Stimulated activated CD8-positive, alpha-beta memory T cell treated with anti-CD3 and anti-CD28 coated beads, Interleukin-4, amount 100 ng/mL, for 24 hours (primary cell): ENCODE measurements around the gene SRRT.
A peak's percentile ranks its signal among the peaks of the same experiment; 100 is the strongest.

Experiments
- DNase-seq: peaks from one replicate; pipeline ENCODE4 v3.0.0-alpha.2; 2020; ENCODE audit warnings: low read depth

Gene SRRT

DNA sequence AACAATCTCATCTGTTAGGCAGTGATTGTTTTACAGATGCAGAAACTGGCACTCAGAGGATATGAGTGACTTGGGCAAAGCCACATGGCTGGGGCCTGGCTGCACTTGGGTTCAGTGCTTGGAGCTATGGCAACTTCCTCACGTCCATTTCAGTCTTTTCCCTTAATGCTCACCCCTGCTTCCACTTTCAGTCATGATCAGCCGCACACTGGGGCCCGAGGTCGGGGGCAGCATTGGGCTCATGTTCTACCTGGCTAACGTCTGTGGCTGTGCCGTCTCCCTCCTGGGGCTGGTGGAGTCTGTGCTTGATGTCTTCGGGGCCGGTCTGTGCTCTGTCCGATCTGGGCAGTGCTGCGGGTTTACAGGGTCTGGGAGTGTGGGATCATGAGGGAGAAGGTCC lies 19.4 kb upstream of the SRRT start:
- DNase-seq, result no peak

GRCh38 chr7:100856871-100857282 lies 18.0 kb upstream of the SRRT start:
- no peak for DNase-seq

GRCh38 chr7:100859856-100860255 lies 15.0 kb upstream of the SRRT start:
- DNase-seq, result no peak

DNA sequence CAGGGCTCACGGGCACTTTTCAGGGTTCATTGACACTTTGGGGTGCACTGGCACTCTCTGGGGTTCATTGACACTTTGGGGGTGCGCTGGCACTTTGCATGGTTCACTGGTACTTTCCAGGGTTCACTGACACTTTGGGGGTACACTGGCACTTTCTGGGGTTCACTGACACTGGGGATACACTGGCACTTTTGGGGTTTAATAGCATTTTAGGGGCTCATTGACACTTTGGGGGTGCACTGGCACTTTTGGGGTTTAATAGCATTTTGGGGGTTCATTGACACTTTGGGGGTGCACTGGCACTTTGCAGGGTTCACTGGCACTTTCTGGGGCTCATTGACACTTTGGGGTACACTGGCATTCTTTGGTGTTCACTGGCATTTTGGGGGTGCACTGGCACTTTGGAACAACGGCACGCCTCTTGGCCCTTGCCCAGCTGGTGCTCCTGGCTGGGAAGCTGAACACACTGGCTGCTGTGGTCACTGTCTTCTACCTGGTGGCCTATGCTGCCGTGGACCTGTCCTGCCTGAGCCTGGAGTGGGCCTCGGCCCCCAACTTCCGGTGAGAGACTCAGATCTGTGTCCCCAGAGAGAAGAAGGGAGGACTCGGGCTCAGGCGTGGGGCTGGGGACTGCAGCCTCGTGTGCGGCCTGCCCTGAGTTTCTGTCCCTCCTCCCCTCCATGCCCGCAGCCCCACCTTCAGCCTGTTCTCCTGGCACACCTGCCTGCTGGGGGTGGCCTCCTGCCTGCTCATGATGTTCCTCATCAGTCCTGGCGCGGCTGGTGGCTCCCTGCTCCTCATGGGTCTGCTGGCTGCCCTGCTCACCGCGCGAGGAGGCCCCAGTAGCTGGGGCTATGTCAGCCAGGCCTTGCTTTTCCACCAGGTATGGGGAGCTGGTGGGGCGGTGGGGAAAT lies 13.9 kb upstream of the SRRT start:
- DNase-seq, result no peak

DNA sequence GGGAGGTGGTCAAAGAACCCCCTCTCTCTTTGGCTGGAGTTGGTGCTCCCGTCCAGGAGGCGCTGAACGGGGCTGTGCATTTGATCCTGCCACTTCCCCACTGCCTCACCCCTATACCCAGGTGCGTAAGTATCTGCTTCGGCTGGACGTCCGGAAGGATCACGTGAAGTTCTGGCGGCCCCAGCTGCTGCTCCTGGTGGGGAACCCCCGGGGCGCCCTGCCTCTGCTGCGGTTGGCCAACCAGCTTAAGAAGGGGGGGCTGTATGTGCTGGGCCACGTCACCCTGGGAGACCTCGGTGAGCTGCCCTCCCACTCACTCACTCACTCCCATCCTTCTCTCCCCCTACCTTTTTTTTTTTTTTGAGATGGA lies 13.3 kb upstream of the SRRT start:
- no peak for DNase-seq

GRCh38 chr7:100863406-100863950 lies 11.4 kb upstream of the SRRT start:
- no peak for DNase-seq

DNA sequence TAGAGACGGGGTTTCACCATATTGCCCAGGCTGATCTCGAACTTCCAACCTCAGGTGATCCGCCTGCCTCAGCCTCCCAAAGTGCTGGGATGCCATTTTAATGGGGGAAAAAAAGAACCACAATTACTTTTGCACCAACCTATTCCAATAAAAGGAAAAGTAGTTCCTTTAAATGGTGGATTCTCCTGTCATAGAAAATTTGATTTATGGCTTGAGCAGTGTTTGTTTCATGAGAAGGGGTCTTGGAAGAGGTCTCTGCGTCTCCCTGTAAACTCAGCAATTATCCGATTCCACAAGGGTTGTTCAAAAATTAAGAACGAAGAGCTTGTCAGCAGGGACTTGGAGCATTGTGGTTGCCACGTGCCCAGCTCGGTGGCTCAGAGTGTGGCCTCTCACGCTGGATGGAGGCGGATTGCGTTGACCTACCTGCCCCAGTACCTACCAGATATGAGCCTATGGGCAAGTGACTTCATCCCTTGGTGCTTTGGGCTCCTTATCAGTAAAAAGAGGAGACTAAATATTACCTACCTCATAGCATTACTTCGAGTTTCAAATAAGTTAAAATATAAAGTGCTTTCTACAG lies 10.5 kb upstream of the SRRT start:
- DNase-seq, result no peak

DNA sequence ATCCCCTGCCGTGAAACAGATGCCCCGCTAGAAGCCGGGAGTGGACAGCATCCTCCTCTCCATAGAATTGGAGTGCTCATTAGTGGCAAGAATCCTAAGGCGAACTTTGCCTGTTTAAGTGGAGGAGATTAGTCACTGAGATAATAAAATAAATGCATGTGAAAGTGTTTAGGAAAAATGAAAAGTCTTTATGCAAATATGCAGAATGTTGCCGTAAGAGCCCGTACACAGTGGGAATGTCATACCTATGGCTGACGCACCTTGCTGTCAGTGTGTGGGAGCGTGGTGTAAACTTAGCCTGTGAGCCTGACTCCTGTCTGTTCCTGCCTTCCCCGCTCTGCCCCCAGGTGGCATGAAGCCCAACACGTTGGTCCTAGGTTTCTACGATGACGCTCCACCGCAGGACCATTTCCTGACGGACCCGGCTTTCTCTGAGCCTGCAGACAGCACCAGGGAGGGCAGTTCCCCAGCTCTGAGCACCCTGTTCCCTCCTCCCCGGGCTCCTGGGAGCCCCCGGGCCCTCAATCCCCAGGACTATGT lies 9.5 kb upstream of the SRRT start:
- no peak for DNase-seq

DNA sequence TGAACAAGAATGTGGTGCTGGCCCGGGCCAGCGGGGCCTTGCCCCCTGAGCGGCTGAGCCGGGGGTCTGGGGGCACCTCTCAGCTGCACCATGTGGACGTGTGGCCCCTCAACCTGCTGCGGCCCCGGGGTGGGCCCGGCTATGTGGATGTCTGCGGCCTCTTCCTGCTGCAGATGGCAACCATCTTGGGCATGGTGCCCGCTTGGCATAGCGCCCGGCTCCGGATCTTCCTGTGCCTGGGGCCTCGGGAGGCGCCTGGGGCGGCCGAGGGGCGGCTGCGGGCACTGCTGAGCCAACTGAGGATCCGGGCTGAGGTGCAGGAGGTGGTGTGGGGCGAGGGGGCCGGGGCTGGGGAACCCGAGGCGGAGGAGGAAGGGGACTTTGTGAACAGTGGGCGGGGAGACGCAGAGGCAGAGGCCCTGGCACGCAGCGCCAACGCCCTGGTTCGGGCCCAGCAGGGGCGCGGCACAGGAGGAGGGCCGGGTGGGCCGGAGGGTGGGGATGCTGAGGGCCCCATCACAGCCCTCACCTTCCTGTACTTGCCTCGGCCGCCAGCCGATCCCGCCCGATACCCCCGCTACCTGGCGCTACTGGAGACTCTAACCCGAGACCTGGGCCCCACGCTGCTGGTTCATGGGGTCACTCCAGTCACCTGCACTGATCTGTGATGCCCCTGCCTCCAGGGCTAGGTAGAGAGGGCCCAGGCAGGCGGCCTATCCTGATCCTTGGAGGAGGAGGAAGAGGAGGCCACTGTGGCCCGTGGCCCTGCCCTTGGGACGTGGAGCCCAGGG lies 8.8 kb upstream of the SRRT start:
- no peak for DNase-seq

DNA sequence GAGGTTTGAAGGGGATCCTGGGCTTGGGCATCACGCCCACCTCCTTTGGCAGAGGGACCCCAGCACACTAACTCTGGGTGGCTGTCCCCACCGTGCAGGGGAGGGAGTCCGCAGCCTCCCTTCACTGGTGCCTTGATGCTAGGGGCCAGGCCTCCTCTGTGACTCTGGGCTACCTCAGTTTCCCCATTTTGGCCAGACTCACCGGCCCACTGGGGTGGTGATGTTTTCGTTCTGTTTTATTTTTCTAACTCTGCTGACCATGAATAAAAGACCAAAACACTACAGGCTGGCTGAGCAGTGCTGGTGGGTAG lies 8.2 kb upstream of the SRRT start:
- DNase-seq, result no peak

DNA sequence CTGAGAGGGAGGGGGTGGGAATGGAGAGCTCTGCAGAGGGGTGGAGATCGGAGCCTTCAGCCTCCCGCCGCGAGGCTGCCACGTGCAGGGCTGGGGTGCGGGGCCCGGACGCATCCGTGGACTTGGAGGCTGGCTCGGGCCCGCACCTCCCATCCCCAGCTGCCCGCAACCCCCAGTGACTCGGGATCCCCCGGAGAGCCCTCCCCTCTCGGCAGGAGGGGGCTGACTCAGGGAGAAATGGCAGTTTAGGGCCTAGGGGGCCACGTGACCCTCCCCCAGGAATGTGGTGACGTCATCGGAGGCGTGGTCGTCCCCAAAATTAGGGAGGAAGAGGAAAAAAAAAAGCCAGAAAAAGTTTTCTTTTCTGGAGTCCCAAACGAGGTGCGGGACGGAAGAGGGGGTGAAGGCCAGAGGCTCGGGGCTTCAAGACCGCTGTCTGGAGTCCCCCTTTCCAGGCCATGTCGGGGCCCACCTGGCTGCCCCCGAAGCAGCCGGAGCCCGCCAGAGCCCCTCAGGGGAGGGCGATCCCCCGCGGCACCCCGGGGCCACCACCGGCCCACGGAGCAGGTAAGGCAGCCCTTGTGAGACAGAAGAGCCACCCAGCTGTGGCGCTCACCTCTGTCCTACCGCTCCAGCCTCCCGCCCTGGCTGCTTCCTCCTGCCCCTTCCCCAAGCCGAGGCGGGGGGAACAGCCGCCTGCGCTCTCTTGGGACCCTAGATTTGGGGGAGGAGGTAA lies 7.7 kb upstream of the SRRT start, which contains the start of gene TRIP6:
Gene TRIP6 (plus strand): TSS at position 348 of the 736 bp plus-strand sequence. CDS start 111 bp downstream, at position 459.
- peak; percentile 59 for DNase-seq

DNA sequence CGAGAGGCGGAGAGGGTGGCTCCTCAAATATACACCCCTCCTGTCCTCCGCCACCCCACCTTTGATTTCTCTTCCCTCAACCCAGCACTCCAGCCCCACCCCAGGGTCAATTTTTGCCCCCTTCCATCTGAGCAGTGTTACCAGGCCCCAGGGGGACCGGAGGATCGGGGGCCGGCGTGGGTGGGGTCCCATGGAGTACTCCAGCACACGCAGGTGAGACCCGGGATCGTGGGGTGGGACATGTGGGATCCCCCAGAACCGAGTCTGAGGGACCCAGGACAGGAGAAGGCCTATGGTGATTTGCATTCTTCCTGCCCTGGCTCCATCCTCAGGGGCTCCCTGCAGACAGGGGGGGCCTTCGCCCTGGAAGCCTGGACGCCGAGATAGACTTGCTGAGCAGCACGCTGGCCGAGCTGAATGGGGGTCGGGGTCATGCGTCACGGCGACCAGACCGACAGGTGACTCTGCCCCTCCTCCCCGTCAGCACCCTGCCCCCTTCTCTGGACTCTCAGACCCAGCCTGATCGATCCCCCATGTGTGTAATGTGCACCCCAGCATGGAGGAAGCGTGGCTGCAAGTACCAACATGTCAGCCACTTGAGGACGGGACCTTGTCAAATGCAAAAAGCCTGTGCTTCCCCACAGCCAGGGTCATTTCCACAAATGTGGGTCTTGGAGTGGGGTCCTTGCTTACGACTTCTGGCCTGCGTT lies 7.0 kb upstream of the SRRT start:
- DNase-seq, result no peak

- no peak for DNase-seq
Observed at GRCh38 chr7:100873599-100874299, 1.2 kb upstream of the SRRT start.

GRCh38 chr7:100874300-100874576 lies 665 bp upstream of the SRRT start:
- no peak for DNase-seq

DNA sequence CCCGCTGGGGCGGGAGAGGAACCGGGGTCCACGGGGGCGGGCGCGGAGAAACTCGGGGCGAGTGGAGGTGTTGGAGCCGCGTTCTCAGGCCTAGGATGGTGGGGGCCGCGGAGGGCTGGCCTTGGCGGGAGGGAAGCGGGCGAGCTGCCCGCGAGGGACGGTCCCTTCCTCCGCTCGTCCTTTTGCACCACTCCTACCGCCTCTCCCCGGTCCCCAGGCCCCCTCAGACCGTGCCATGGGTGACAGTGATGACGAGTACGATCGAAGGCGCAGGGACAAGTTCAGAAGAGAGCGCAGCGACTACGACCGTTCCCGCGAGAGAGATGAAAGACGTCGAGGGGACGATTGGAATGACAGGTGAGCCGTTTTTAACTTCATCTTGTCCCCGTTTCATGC lies 451 bp downstream of the SRRT start:
- DNase-seq, result no peak

DNA sequence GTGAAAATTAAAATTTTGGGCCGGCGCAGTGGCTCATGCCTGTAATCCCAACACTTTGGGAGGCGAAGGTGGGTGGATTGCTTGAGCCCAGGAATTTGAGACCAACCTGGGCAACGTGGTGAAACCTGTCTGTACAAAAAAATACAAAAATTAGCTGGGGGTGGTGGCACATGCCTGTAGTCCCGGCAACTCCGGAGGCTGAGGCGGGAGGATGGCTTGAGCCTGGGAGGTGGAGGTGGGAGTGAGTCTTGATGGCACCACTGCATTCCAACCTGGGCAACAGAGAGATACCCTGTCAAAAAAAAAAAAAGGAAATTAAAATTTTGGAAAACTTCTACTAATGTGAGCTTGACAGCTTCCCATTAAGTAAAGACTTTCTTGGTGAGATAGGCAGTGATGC lies 3.1 kb downstream of the SRRT start:
- no peak for DNase-seq

- DNase-seq, result no peak
Observed at GRCh38 chr7:100878685-100879084, 3.8 kb downstream of the SRRT start.

- DNase-seq, result no peak
Observed at GRCh38 chr7:100879685-100880261, 4.9 kb downstream of the SRRT start.

DNA sequence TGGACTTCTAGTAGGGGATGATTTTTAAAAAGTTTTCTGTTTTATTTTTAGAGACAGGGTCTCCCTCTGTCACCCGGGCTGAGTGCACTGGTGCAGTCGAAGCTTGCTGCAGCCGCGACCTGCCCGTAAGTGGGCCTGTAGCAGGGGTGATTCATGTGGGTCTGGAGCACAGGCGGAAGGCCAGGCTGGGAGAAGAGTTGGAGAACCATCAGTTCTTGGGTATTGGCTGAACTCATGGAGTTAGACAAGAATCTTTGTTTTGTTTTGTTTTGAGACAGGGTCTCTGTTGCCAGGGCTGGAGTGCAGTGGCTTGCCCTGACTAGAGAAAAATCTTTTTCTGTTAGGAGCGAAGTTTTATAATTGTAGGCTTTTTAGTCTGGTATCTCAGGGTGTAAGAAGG lies 5.7 kb downstream of the SRRT start:
- DNase-seq, result no peak

GRCh38 chr7:100881136-100881535 lies 6.2 kb downstream of the SRRT start:
- no peak for DNase-seq
